Endothelial cell (in vitro differentiated cells): Measurements from ENCODE around the gene SAMD9. TPM values are rescaled to one million over a fixed set of nuclear protein-coding genes. Genes with fewer than 3 reads are reported as not detected.

ENCODE experiments used
- DNase-seq: peaks from one replicate; pipeline ENCODE4 v3.0.0; 2021; ENCODE audit warnings: low spot score
- H3K27ac Mint-ChIP-seq: one replicate; pipeline ENCODE4 v1.8.0; 2021; ENCODE audit warnings: mixed read lengths, inconsistent platforms; ENCODE audit not compliant: unreplicated experiment
- H3K27me3 Mint-ChIP-seq: one replicate; pipeline ENCODE4 v1.8.0; 2021; ENCODE audit warnings: mild to moderate bottlenecking, moderate library complexity, mixed read lengths, inconsistent platforms; ENCODE audit not compliant: unreplicated experiment
- H3K36me3 Mint-ChIP-seq: one replicate; pipeline ENCODE4 v1.8.0; 2021; ENCODE audit warnings: mild to moderate bottlenecking, low read depth, mixed read lengths, inconsistent platforms; ENCODE audit not compliant: unreplicated experiment
- H3K4me1 Mint-ChIP-seq: one replicate; pipeline ENCODE4 v1.8.0; 2021; ENCODE audit warnings: mild to moderate bottlenecking, mixed read lengths, inconsistent platforms; ENCODE audit not compliant: unreplicated experiment
- H3K4me3 Mint-ChIP-seq: one replicate; pipeline ENCODE4 v1.8.0; 2021; ENCODE audit warnings: mild to moderate bottlenecking, mixed read lengths, inconsistent platforms; ENCODE audit not compliant: unreplicated experiment
- H3K9me3 Mint-ChIP-seq: one replicate; pipeline ENCODE4 v1.8.0; 2021; ENCODE audit warnings: mixed read lengths, inconsistent platforms; ENCODE audit not compliant: unreplicated experiment
- total RNA-seq: library from RNA; stranded (reverse); fragmentation: NEBNext Ultra II Directional; extraction: Animal tissue kit (Norgen Biotek cat#: 25700); gene quantifications from one replicate; pipeline ENCODE4 v1.2.1, GENCODE V29; 2021; ENCODE audit not compliant: unreplicated experiment
- TF ChIP-seq, protein P1 (sequence below): fragments of 200-600 bp; sonication (generic); IDR thresholded peaks from one replicate; pipeline ENCODE4 v1.5.0; 2021; ENCODE audit warnings: antibody characterized with exemption; ENCODE audit not compliant: unreplicated experiment

SAMD9 gene
- total RNA-seq, 1 donor from 2014 or later: 0.56 TPM

DNA sequence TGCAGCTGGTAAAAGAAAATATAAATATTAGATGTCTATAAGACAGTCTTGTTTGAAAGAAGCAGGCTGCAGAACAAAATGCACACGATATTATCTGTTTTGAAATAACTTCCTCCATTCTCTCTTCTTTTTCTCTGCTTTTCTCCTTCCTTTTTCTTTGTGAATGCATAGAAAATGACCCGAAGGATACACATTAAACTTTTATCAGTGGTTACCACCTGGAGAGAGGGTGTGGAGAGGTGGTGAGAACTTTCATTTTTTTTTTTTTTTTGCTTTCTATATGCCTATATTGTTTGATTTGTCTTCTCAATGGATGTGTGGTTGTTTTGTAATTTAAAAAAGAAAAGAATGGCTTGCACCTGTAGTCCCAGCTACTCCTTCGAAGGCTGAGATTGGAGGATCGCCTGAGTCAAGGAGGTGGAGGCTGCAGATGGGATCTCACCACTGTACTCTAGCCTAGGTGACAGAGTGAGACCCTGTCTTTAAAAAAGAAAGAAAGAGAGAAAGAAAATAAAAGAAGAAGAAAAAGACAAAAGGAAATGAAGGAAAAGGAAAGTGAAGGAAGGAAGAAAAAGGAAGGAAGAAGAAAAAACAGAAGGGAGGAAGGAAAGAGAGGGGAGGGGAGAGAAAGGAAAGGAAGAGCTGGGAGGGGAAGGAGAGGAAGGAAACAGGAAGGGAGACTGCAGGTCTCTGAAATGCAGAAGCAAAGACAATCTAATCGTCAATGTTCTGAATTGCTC, 64.4 kb downstream of the SAMD9 start:
- no peaks in the 10 kb centered on the region for H3K36me3 Mint-ChIP-seq
- peaks cover 6% of the 10 kb centered on the region for H3K4me1 Mint-ChIP-seq
- DNase-seq: no peak
- H3K27ac Mint-ChIP-seq: no peak overlapping the region
- H3K4me3 Mint-ChIP-seq: no peak overlapping the region
- H3K9me3 Mint-ChIP-seq: no peaks in the 10 kb centered on the region
- no peaks in the 10 kb centered on the region for H3K27me3 Mint-ChIP-seq
- TF ChIP-seq, protein P1, sequence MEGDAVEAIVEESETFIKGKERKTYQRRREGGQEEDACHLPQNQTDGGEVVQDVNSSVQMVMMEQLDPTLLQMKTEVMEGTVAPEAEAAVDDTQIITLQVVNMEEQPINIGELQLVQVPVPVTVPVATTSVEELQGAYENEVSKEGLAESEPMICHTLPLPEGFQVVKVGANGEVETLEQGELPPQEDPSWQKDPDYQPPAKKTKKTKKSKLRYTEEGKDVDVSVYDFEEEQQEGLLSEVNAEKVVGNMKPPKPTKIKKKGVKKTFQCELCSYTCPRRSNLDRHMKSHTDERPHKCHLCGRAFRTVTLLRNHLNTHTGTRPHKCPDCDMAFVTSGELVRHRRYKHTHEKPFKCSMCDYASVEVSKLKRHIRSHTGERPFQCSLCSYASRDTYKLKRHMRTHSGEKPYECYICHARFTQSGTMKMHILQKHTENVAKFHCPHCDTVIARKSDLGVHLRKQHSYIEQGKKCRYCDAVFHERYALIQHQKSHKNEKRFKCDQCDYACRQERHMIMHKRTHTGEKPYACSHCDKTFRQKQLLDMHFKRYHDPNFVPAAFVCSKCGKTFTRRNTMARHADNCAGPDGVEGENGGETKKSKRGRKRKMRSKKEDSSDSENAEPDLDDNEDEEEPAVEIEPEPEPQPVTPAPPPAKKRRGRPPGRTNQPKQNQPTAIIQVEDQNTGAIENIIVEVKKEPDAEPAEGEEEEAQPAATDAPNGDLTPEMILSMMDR: no peak

DNA sequence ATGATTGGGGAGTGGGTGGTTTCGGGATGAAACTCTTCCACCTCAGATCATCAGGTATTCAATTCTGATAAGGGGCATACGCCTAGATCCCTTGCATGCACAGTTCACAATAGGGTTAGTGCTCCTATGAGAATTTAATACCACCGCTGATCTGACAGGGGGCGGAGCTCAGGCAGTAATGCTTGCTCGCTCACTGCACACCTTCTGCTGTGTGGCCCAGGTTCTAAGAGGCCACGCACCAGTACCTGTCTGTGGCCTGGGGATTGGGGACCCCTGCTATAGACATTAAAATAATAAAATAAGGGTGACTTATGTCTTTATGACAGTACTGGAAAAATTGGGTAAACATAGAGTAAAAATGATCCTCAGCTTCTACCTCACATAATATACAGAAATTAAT, 66.1 kb downstream of the SAMD9 start:
- TF ChIP-seq, protein P1: no peak
- H3K4me3 Mint-ChIP-seq: no peak overlapping the region
- peaks cover 6% of the 10 kb centered on the region for H3K4me1 Mint-ChIP-seq
- no peak for DNase-seq
- H3K27me3 Mint-ChIP-seq: no peaks in the 10 kb centered on the region
- no peaks in the 10 kb centered on the region for H3K9me3 Mint-ChIP-seq
- H3K27ac Mint-ChIP-seq: no peak overlapping the region
- no peaks in the 10 kb centered on the region for H3K36me3 Mint-ChIP-seq

Other genes starting within 250 kb of the SAMD9 start
- 0.10 TPM for gene SAMD9L, start 30.4 kb upstream of the SAMD9 start, total RNA-seq
- gene HEPACAM2, start 108.5 kb upstream of the SAMD9 start, total RNA-seq: not detected
- gene VPS50, start 114.4 kb upstream of the SAMD9 start, total RNA-seq: 20.6 TPM